ENCODE results near the gene MKRN2OS. TPM values are rescaled to one million over a fixed set of nuclear protein-coding genes. Genes with fewer than 3 reads are reported as not detected.

MKRN2OS gene
- total RNA-seq, 1 donor from 2014 or later = not detected

- peaks cover 85 to 98% of the 10 kb centered on the region in 2 donors for H3K36me3 ChIP-seq
- no peak overlapping the region for H3K4me3 ChIP-seq
- no peak for TF ChIP-seq CTCF (IDR thresholded peaks at IDR 0.05)
- DNase-seq (ENCODE audit: low spot score in 2 of 2) = no peak
- intact Hi-C loops (cut with DNase I) = no loop called here
- H3K4me1 ChIP-seq = no peaks in the 10 kb centered on the region
- no peaks in the 10 kb centered on the region for H3K9me3 ChIP-seq
- no peak overlapping the region for H3K27ac ChIP-seq
- no peaks in the 10 kb centered on the region for H3K27me3 ChIP-seq
Measured at GRCh38 chr3:12574661-12575060, 29.4 kb upstream of the MKRN2OS start.

GRCh38 chr3:12574131-12574530, 28.8 kb upstream of the MKRN2OS start:
- Histone ChIP-seq H3K36me3 (peaks cover 86 to 98% of the 10 kb centered on the region in 2 donors), H3K4me1 (no peaks in the 10 kb centered on the region), H3K9me3 (no peaks in the 10 kb centered on the region), H3K27me3 (no peaks in the 10 kb centered on the region), H3K27ac (no peak overlapping the region), H3K4me3 (no peak overlapping the region)
- no peak for DNase-seq (ENCODE audit: low spot score in 2 of 2)
- no peak for TF ChIP-seq CTCF (IDR thresholded peaks at IDR 0.05)
- intact Hi-C loops (cut with DNase I) = no loop called here

- peaks cover 78 to 80% of the 10 kb centered on the region in 2 donors for H3K36me3 ChIP-seq
Measured at GRCh38 chr3:12571986-12572385, 26.7 kb upstream of the MKRN2OS start.

GRCh38 chr3:12569836-12570235, 24.5 kb upstream of the MKRN2OS start:
- no peak overlapping the region for H3K4me3 ChIP-seq
- no peaks in the 10 kb centered on the region for H3K27me3 ChIP-seq
- H3K36me3 ChIP-seq = peaks cover 58 to 60% of the 10 kb centered on the region in 2 donors
- no peak overlapping the region for H3K27ac ChIP-seq
- H3K4me1 ChIP-seq = no peaks in the 10 kb centered on the region
- no peak for DNase-seq (ENCODE audit: low spot score in 2 of 2)
- no peak for TF ChIP-seq CTCF (IDR thresholded peaks at IDR 0.05)
- intact Hi-C loops (cut with DNase I) = no loop called here
- peaks cover 11 to 16% of the 10 kb centered on the region in 2 donors for H3K9me3 ChIP-seq

More at GRCh38 chr3:12571986-12572385, 26.7 kb upstream of the MKRN2OS start:
- H3K9me3 ChIP-seq = peaks cover 0 to 4% of the 10 kb centered on the region in 2 donors
- H3K27ac ChIP-seq = no peak overlapping the region
- H3K27me3 ChIP-seq = no peaks in the 10 kb centered on the region
- H3K4me3 ChIP-seq = no peak overlapping the region
- intact Hi-C loops (cut with DNase I) = no loop called here
- no peaks in the 10 kb centered on the region for H3K4me1 ChIP-seq
- DNase-seq (ENCODE audit: low spot score in 2 of 2) = no peak
- no peak for TF ChIP-seq CTCF (IDR thresholded peaks at IDR 0.05)

GRCh38 chr3:12568747-12569146, 23.4 kb upstream of the MKRN2OS start:
- Histone ChIP-seq H3K4me1 (no peaks in the 10 kb centered on the region), H3K4me3 (no peak overlapping the region), H3K36me3 (peaks cover 47 to 49% of the 10 kb centered on the region in 2 donors), H3K9me3 (peaks cover 11 to 16% of the 10 kb centered on the region in 2 donors), H3K27ac (no peak overlapping the region), H3K27me3 (no peaks in the 10 kb centered on the region)
- intact Hi-C loops (cut with DNase I) = no loop called here
- no peak for TF ChIP-seq CTCF (IDR thresholded peaks at IDR 0.05)
- DNase-seq (ENCODE audit: low spot score in 2 of 2) = no peak

- no peak overlapping the region for H3K27ac ChIP-seq
- DNase-seq (ENCODE audit: low spot score in 2 of 2) = no peak
- intact Hi-C loops (cut with DNase I) = no loop called here
- H3K4me1 ChIP-seq = peaks cover 0 to 4% of the 10 kb centered on the region in 2 donors
- peaks cover 11 to 16% of the 10 kb centered on the region in 2 donors for H3K9me3 ChIP-seq
- peaks cover 29 to 32% of the 10 kb centered on the region in 2 donors for H3K36me3 ChIP-seq
- H3K4me3 ChIP-seq = no peak overlapping the region
- TF ChIP-seq CTCF (IDR thresholded peaks at IDR 0.05) = no peak
- no peaks in the 10 kb centered on the region for H3K27me3 ChIP-seq
Measured at GRCh38 chr3:12566976-12567375, 21.7 kb upstream of the MKRN2OS start.

Data from ascending aorta (tissue), 2 donors.